Measurements from ENCODE around the gene MRPL21.

- TF ChIP-seq CTCF (optimal IDR thresholded peaks at IDR 0.05 in 1 of 3, IDR thresholded peaks at IDR 0.05 in 1 of 3, conservative IDR thresholded peaks at IDR 0.05 in 1 of 3; ENCODE audit: extremely low read depth in 1 of 3, insufficient read depth in 2 of 3, low read length in 3 of 3) (no peak), EZH2 (IDR thresholded peaks at IDR 0.05; ENCODE audit: low read length) (no peak)
Measured at GRCh38 chr11:68930991-68931855, 27.6 kb upstream of the MRPL21 start.

All from keratinocyte (primary cell).